Thyroid gland (tissue), 4 donors: ENCODE results near the gene LMX1B. TPM values are rescaled to one million over a fixed set of nuclear protein-coding genes. Genes with fewer than 3 reads are reported as not detected.

Experiments used
- DNase-seq, 2 donors: peaks; one replicate each; pipeline ENCODE4 v3.0.0-alpha.2; 2019
- H3K27ac ChIP-seq, 3 donors: fragments of 200-600 bp; sonication (generic); 1 replicate in 2 of 3; 2 replicates in 1 of 3; pipeline ENCODE4 v1.5.1; 2016 to 2019; ENCODE audit warnings: mild to moderate bottlenecking in 1 of 3, moderate library complexity in 1 of 3
- H3K27me3 ChIP-seq: fragments of 200-600 bp; sonication (generic); one replicate; pipeline ENCODE4 v1.5.1; 2019
- H3K36me3 ChIP-seq, 2 donors: fragments of 200-600 bp; sonication (generic); one replicate each; pipeline ENCODE4 v1.5.1; 2016 to 2019
- H3K4me1 ChIP-seq, 2 donors: fragments of 200-600 bp; sonication (generic); one replicate each; pipeline ENCODE4 v1.5.1; 2017 to 2019
- H3K4me3 ChIP-seq, 3 donors: fragments of 200-600 bp; sonication (generic); replicated peaks in 1 of 3; 1 replicate in 2 of 3; 2 replicates in 1 of 3; pipeline ENCODE4 v1.5.1; 2016; ENCODE audit warnings: mild to moderate bottlenecking in 1 of 3
- H3K9me3 ChIP-seq: fragments of 200-600 bp; sonication (generic); one replicate; pipeline ENCODE4 v1.5.1; 2017
- POLR2A ChIP-seq, 2 donors: fragments of 450-650 bp; IDR thresholded peaks; one replicate each; pipeline ENCODE4 v1.6.1; 2017; ENCODE audit warnings: antibody characterized with exemption in 2 of 2, mild to moderate bottlenecking in 2 of 2, moderate library complexity in 1 of 2
- WGBS, 2 donors: methylation state at CpG; one replicate each; pipeline ENCODE4 v1.1.5; 2017; 5-methylcytosine and 5-hydroxymethylcytosine counted together
- intact Hi-C: fragments of 100-400 bp; cut with DNase I; formaldehyde crosslinking; loops from one replicate; pipeline ENCODE4 v1.15.1; 2023
- total RNA-seq, 4 donors: library from RNA; depleted of rRNA; stranded (reverse); fragments of >200 nt; gene quantifications; one replicate each; pipeline ENCODE4 v1.2.3, GENCODE V29; 2016
- TF ChIP-seq, protein P1 (sequence below), 6 experiments: fragments of 200-600 bp in 3 of 6; fragments of 450-650 bp in 3 of 6; sonication (generic) in 3 of 6; IDR thresholded peaks; one replicate each; pipeline ENCODE4 v1.5.1; 2016 to 2019; ENCODE audit warnings: antibody characterized with exemption in 6 of 6, mild to moderate bottlenecking in 2 of 6, inconsistent platforms in 1 of 6, moderate library complexity in 1 of 6

LMX1B gene
- total RNA-seq, 4 donors from 2014 or later = 0.68 to 5.5 (median 1.7) TPM

DNA sequence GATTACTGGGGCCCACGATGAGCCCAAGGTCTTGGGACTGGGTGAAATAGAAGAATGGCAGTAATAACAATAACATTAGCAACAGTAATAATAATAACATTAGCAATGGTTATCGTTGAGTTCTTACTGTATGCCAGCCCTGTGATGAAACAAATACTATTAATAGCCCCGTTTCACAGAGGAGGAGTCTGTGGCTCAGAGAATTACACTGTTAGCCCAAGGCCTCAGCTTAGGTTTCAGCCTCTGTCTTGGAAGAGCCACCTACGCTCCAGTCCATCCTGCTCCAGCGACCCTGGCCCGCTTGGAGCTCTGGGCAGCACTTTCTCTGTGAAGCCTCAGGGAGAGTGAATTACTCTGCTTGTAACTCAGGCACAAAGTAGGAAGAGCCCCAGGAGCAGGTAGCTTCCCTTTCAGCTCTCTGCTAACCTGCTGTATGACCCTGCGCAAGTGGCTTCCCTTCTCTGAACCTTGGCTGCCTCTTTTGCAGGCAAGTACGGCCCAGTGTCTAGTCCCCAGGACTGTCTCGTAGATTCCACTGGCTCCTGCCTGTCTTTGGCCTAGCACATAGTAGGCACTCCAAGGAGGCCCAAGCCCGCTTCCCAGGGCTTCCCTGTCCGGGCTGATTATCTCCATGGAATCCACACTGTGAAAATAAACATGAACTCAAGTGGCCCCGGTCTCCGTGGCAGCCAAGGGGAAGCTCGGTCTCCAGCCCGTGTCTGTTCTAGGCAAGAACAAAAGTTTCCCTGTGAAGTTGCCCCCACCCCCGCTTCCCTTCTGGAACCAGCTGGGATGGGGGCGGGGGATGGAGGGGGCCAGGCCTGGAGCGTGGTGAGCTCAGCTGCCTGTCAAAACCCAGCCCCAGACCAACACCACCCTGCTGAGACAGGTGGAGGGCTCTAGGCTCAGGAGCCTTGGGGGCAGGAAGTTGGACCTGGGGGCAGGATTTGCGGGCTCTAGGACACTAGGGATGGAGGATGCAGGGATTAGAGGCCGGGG, 26.2 kb upstream of the LMX1B start:
- H3K27me3 ChIP-seq = no peaks in the 10 kb centered on the region
- DNase-seq = peak; percentile 69 to 72
- TF ChIP-seq, protein P1, sequence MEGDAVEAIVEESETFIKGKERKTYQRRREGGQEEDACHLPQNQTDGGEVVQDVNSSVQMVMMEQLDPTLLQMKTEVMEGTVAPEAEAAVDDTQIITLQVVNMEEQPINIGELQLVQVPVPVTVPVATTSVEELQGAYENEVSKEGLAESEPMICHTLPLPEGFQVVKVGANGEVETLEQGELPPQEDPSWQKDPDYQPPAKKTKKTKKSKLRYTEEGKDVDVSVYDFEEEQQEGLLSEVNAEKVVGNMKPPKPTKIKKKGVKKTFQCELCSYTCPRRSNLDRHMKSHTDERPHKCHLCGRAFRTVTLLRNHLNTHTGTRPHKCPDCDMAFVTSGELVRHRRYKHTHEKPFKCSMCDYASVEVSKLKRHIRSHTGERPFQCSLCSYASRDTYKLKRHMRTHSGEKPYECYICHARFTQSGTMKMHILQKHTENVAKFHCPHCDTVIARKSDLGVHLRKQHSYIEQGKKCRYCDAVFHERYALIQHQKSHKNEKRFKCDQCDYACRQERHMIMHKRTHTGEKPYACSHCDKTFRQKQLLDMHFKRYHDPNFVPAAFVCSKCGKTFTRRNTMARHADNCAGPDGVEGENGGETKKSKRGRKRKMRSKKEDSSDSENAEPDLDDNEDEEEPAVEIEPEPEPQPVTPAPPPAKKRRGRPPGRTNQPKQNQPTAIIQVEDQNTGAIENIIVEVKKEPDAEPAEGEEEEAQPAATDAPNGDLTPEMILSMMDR (IDR thresholded peaks at IDR 0.05) = no peak
- no peak for TF ChIP-seq POLR2A (IDR thresholded peaks at IDR 0.05)

DNA sequence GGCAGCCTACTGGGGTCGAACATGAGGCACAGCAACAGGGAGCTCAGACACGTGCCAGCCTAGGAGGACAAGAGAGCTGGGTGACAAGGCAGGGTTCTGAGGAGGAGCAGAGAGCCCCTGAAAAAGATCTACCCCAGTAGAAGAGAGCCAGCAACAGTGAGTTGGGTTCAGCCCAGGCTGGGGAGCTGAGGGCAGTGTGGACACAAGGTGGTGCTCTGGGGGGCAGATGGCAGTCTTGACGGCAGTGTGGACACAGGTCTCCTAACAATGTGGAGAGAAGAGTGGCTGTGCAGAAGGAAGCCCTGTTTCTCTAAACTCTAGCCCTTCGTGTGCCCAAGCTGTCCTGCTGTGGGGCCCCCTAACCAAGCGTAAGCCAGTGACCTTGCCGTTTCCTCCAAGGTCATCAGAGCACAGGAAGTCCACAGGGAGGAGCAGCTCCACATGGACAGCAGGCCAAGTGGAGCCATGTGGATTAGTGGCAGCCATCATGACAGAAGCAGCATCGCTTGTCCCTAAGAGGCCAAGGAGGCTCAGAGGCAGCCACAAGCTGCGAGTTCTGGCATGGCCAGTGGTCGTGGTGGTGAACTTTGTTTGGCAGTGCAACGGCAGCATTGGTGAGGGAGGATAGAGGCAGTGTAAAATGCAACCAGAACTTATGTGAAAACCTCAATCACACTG, 25.1 kb upstream of the LMX1B start:
- 89 to 93% methylated on average over 10 of the region's 10 CpGs for WGBS, 2 donors
- H3K4me3 ChIP-seq = no peak overlapping the region
- H3K27ac ChIP-seq = peak overlapping the region in 2 of 3 donors; percentile 30 to 52
- no peak for TF ChIP-seq POLR2A (IDR thresholded peaks at IDR 0.05)
- TF ChIP-seq, protein P1 (IDR thresholded peaks at IDR 0.05) = no peak
- H3K4me1 ChIP-seq = peaks cover 30 to 36% of the 10 kb centered on the region in 2 donors
- no peak for DNase-seq
- no peaks in the 10 kb centered on the region for H3K27me3 ChIP-seq
- H3K9me3 ChIP-seq = no peaks in the 10 kb centered on the region
- intact Hi-C loops = no loop called here
- no peaks in the 10 kb centered on the region for H3K36me3 ChIP-seq

More for the DNA sequence above, 26.2 kb upstream of the LMX1B start:
- WGBS, 2 donors = 43 to 55% methylated on average over 9 to 18 of the region's 20 CpGs
- H3K36me3 ChIP-seq = no peaks in the 10 kb centered on the region
- peak overlapping the region in 2 of 3 donors; percentile 52 to 65 for H3K27ac ChIP-seq
- H3K4me1 ChIP-seq = peaks cover 31 to 47% of the 10 kb centered on the region in 2 donors
- no peak overlapping the region for H3K4me3 ChIP-seq
- intact Hi-C loops = no loop called here
- H3K9me3 ChIP-seq = no peaks in the 10 kb centered on the region

DNA sequence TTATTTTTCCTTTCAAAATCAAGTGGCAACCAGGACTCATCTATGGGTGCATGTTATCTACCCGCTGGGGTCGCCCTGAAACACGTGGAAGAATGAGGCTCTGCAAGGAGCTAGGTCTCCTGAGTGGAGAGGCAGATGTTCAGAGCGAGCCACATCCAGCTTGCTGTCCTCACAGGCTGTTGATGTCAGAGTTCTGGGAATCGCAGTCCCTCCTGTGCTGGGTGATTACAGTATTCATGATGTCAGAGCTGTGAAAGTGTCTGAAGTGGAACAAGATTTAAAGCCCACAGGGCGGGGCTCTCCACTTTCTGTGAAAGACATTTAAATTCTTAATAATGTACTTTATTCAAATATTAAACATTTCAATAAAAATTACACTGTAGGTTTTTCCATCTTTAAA, 24.4 kb upstream of the LMX1B start:
- Histone ChIP-seq H3K36me3 (no peaks in the 10 kb centered on the region), H3K4me1 (peaks cover 27 to 35% of the 10 kb centered on the region in 2 donors), H3K4me3 (no peak overlapping the region), H3K27me3 (no peaks in the 10 kb centered on the region), H3K27ac (no peak overlapping the region), H3K9me3 (no peaks in the 10 kb centered on the region)
- intact Hi-C loops = no loop called here
- no peak for DNase-seq
- no peak for TF ChIP-seq POLR2A (IDR thresholded peaks at IDR 0.05)
- TF ChIP-seq, protein P1 (IDR thresholded peaks at IDR 0.05) = no peak
- WGBS, 2 donors = 86 to 97% methylated on average over 6 of the region's 6 CpGs

DNA sequence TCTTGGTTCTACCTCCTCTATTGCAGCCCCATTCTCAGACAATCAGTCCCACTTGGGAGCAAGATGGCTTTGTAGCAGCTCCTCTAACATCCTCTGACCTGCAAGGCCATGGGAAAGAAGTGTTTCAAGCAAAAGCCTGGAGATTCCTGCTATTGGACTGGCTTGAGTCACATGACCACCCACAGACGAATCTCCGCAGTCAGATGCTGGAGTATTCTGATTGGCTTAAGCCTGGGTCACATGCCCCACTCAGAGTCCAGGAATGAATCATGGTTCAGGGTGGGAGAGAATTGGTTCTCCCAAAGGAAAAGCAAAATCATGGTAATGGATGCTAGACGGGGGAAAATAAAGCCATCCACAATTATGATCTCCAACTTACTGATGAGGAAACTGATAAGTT, 22.6 kb upstream of the LMX1B start:
- H3K9me3 ChIP-seq = no peaks in the 10 kb centered on the region
- no peak for DNase-seq
- no peaks in the 10 kb centered on the region for H3K27me3 ChIP-seq
- no peak overlapping the region for H3K4me3 ChIP-seq
- TF ChIP-seq, protein P1 (IDR thresholded peaks at IDR 0.05) = no peak
- TF ChIP-seq POLR2A (IDR thresholded peaks at IDR 0.05) = no peak
- H3K4me1 ChIP-seq = peaks cover 27 to 35% of the 10 kb centered on the region in 2 donors
- WGBS, 2 donors = 66 to 81% methylated on average over 3 of the region's 3 CpGs
- H3K36me3 ChIP-seq = no peaks in the 10 kb centered on the region
- no peak overlapping the region for H3K27ac ChIP-seq
- intact Hi-C loops = no loop called here
